OCI-LY1 (cell line): ENCODE results near the gene GPN1.

ENCODE experiments used
- H2AFZ ChIP-seq: fragments of 200-600 bp; sonication (generic), shearing (Covaris generic); 2 replicates; pipeline ENCODE4 v1.6.0; 2014; ENCODE audit warnings: antibody characterized with exemption, mild to moderate bottlenecking, low read length
- H3F3A ChIP-seq: fragments of 200-600 bp; sonication (generic), shearing (Covaris generic); 2 replicates; pipeline ENCODE4 v1.6.0; 2014; ENCODE audit warnings: mild to moderate bottlenecking, antibody characterized with exemption, low read length, moderate library complexity; ENCODE audit not compliant: insufficient read depth
- H3K27ac ChIP-seq: fragments of 200-600 bp; sonication (generic); 2 replicates; pipeline ENCODE4 v1.5.1; 2014; ENCODE audit warnings: low read length, mixed run types, mild to moderate bottlenecking, low read depth; ENCODE audit not compliant: poor library complexity, severe bottlenecking
- H3K27me3 ChIP-seq: fragments of 200-600 bp; sonication (generic); 2 replicates; pipeline ENCODE4 v1.6.0; 2014; ENCODE audit warnings: antibody characterized with exemption, mild to moderate bottlenecking, low read length, moderate library complexity; ENCODE audit not compliant: insufficient read depth
- H3K36me3 ChIP-seq: fragments of 200-600 bp; sonication (generic); 2 replicates; pipeline ENCODE4 v1.6.1; 2014; ENCODE audit warnings: mild to moderate bottlenecking, antibody characterized with exemption, low read length, moderate library complexity, mixed read lengths; ENCODE audit not compliant: insufficient read depth
- H3K4me1 ChIP-seq: fragments of 200-600 bp; sonication (generic); 2 replicates; pipeline ENCODE4 v1.5.1; 2014; ENCODE audit warnings: mild to moderate bottlenecking, low read length, moderate library complexity; ENCODE audit not compliant: insufficient read depth, severe bottlenecking
- H3K4me2 ChIP-seq: fragments of 200-600 bp; sonication (generic), shearing (Covaris generic); 2 replicates; pipeline ENCODE4 v1.6.1; 2014; ENCODE audit warnings: low read length
- H3K4me3 ChIP-seq: fragments of 200-600 bp; sonication (generic); 2 replicates; pipeline ENCODE4 v1.5.1; 2014; ENCODE audit warnings: low read length, low read depth, mild to moderate bottlenecking, mixed read lengths; ENCODE audit not compliant: poor library complexity, severe bottlenecking
- H3K79me2 ChIP-seq: fragments of 200-600 bp; shearing (Covaris generic); 2 replicates; pipeline ENCODE4 v1.6.1; 2016; ENCODE audit warnings: mixed run types, low read length, mixed read lengths; ENCODE audit not compliant: insufficient read depth
- H3K9ac ChIP-seq: fragments of 200-600 bp; sonication (generic), shearing (Covaris generic); 2 replicates; pipeline ENCODE4 v1.6.1; 2014; ENCODE audit warnings: mild to moderate bottlenecking, low read length, mixed read lengths
- H3K9me2 ChIP-seq: fragments of 200-600 bp; sonication (generic), shearing (Covaris generic); 2 replicates; pipeline ENCODE4 v1.6.1; 2014; ENCODE audit warnings: low read depth, mild to moderate bottlenecking, low read length, mixed read lengths
- H3K9me3 ChIP-seq: fragments of 200-600 bp; shearing (Covaris generic); 2 replicates; pipeline ENCODE4 v1.6.1; 2014; ENCODE audit warnings: low read length, mixed read lengths
- H4K20me1 ChIP-seq: fragments of 200-600 bp; sonication (generic), shearing (Covaris generic); 2 replicates; pipeline ENCODE4 v1.6.0; 2016; ENCODE audit warnings: mild to moderate bottlenecking, low read length; ENCODE audit not compliant: insufficient read depth
- EZH2 ChIP-seq: fragments of 200-600 bp; sonication (generic), shearing (Covaris generic); IDR thresholded peaks from 2 replicates; pipeline ENCODE4 v1.8.0; 2017; ENCODE audit warnings: borderline replicate concordance, mixed run types, mild to moderate bottlenecking, antibody characterized with exemption, low read length, moderate library complexity, mixed read lengths
- TF ChIP-seq, protein P1 (sequence below): fragments of 200-600 bp; sonication (generic), shearing (Covaris generic); IDR thresholded peaks from 2 replicates; pipeline ENCODE4 v1.5.1; 2017; ENCODE audit warnings: mild to moderate bottlenecking, antibody characterized with exemption, low read length, moderate library complexity, mixed read lengths

GPN1 gene

DNA sequence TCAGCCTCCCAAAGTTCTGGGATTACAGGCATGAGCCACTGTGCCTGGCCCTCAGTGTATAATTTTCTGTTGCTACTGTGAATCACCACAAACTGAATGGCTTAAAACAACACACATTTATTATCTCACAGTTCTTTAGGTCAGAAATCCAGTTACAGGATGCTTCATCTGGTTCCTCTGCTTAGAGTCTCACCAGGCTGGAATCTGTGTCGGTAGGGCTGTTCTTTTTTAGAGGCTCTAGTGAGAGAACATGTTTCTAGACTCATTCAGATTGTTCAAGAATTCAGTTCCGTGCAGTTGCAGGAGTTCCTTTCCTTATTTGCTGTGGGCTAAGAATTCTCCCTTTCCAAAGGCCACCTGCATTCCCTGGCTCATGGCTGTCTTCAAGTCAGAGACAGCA lies 22.2 kb upstream of the GPN1 start:
- no peaks in the 10 kb centered on the region for H3K9me2 ChIP-seq
- no peaks in the 10 kb centered on the region for H3F3A ChIP-seq
- H2AFZ ChIP-seq: no peak overlapping the region
- no peak overlapping the region for H3K4me3 ChIP-seq
- no peaks in the 10 kb centered on the region for H4K20me1 ChIP-seq
- H3K79me2 ChIP-seq: no peaks in the 10 kb centered on the region
- H3K9ac ChIP-seq: no peak overlapping the region
- no peak for TF ChIP-seq EZH2
- TF ChIP-seq, protein P1, sequence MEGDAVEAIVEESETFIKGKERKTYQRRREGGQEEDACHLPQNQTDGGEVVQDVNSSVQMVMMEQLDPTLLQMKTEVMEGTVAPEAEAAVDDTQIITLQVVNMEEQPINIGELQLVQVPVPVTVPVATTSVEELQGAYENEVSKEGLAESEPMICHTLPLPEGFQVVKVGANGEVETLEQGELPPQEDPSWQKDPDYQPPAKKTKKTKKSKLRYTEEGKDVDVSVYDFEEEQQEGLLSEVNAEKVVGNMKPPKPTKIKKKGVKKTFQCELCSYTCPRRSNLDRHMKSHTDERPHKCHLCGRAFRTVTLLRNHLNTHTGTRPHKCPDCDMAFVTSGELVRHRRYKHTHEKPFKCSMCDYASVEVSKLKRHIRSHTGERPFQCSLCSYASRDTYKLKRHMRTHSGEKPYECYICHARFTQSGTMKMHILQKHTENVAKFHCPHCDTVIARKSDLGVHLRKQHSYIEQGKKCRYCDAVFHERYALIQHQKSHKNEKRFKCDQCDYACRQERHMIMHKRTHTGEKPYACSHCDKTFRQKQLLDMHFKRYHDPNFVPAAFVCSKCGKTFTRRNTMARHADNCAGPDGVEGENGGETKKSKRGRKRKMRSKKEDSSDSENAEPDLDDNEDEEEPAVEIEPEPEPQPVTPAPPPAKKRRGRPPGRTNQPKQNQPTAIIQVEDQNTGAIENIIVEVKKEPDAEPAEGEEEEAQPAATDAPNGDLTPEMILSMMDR: no peak
- H3K36me3 ChIP-seq: peaks cover 73% of the 10 kb centered on the region
- no peak overlapping the region for H3K27ac ChIP-seq
- H3K4me2 ChIP-seq: no peak overlapping the region
- H3K4me1 ChIP-seq: no peaks in the 10 kb centered on the region
- no peaks in the 10 kb centered on the region for H3K27me3 ChIP-seq
- no peaks in the 10 kb centered on the region for H3K9me3 ChIP-seq

DNA sequence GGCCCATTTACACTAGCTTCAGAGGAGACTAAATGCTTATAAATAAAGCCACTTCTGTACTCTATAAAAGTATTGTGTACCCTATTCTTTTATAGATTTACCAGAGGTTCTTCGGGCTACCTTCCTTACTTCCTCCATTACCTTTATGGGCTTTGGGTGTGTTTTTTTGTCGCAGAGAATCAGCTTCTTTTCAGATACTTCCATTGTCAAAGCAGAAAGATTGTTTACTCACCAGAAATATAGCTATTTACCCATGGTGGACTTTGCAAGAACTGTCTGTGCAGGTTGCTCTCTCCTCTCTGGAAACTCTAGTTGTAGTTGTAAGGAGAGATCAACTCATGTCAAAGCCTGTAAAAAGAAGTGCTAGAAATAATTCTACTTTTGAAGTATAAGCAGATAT lies 14.9 kb upstream of the GPN1 start:
- H3K79me2 ChIP-seq: no peaks in the 10 kb centered on the region
- peaks cover 69% of the 10 kb centered on the region for H3K36me3 ChIP-seq
- no peaks in the 10 kb centered on the region for H3F3A ChIP-seq
- no peaks in the 10 kb centered on the region for H3K9me3 ChIP-seq
- H3K9ac ChIP-seq: no peak overlapping the region
- H3K27me3 ChIP-seq: no peaks in the 10 kb centered on the region
- no peak overlapping the region for H3K27ac ChIP-seq
- TF ChIP-seq, protein P1: no peak
- no peak overlapping the region for H3K4me3 ChIP-seq
- no peaks in the 10 kb centered on the region for H4K20me1 ChIP-seq
- H3K9me2 ChIP-seq: no peaks in the 10 kb centered on the region
- no peak overlapping the region for H2AFZ ChIP-seq
- H3K4me2 ChIP-seq: no peak overlapping the region
- no peaks in the 10 kb centered on the region for H3K4me1 ChIP-seq

DNA sequence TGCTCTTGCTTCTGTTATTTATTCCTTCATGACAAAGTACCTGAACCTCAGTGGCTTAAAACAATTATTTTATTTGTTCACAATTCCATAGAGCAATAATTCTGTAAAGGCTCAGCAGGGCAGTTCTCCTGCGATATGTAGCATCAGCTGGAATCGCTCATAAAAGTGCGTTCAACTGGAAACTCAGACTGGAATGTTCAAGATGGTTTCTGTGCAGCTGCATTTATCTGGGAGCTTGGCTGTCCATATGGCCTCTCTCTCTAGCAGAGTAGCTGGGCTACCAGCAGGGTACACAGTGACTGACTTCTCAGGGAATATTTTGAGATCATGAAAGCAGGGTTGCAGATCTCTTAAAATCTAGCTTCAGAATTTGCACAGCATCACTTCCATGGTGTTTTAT lies 13.5 kb upstream of the GPN1 start:
- Histone ChIP-seq H3K9me3 (no peaks in the 10 kb centered on the region), H3K9ac (no peak overlapping the region), H3K4me2 (no peak overlapping the region), H3K27ac (no peak overlapping the region), H3K4me1 (no peaks in the 10 kb centered on the region), H4K20me1 (no peaks in the 10 kb centered on the region), H3K9me2 (no peaks in the 10 kb centered on the region), H2AFZ (no peak overlapping the region), H3K27me3 (no peaks in the 10 kb centered on the region), H3F3A (no peaks in the 10 kb centered on the region), H3K36me3 (peaks cover 73% of the 10 kb centered on the region), H3K4me3 (no peak overlapping the region), H3K79me2 (no peaks in the 10 kb centered on the region)
- no peak for TF ChIP-seq EZH2
- TF ChIP-seq, protein P1: no peak
